AG20443 (cell line): ENCODE data around the gene SGF29.
"Not testable (repeated sequence)": the region's sequence is repeated elsewhere in the genome, so short reads cannot be mapped to it uniquely, and the experiment has no call there.

Source experiments
- DNase-seq: peaks from one replicate; pipeline ENCODE4 v3.0.0; 2012; ENCODE audit warnings: low spot score, mixed read lengths

The SGF29 gene

GRCh38 chr16:28553776-28554633, at the start of gene SGF29:
SGF29 (plus strand) TSS chr16:28553920; CDS start chr16:28581070, 27,150 bp downstream.
- peak; percentile 99 for DNase-seq

- DNase-seq, result no peak
These were observed 48.9 kb upstream of the SGF29 start for GRCh38 chr16:28504707-28505404.

- no peak for DNase-seq
These were observed 48.1 kb upstream of the SGF29 start for GRCh38 chr16:28505489-28506137.

- DNase-seq, result no peak
These were observed 42.7 kb upstream of the SGF29 start for GRCh38 chr16:28511031-28511430.

GRCh38 chr16:28511801-28512789, 41.6 kb upstream of the SGF29 start:
- no peak for DNase-seq

- DNase-seq, result no peak
These were observed 40.1 kb upstream of the SGF29 start for GRCh38 chr16:28513484-28514181.

- no peak for DNase-seq
These were observed 39.5 kb upstream of the SGF29 start for GRCh38 chr16:28514246-28514645.

GRCh38 chr16:28520672-28521071, 33.0 kb upstream of the SGF29 start:
- no peak for DNase-seq

- DNase-seq, result no peak
These were observed 32.3 kb upstream of the SGF29 start for GRCh38 chr16:28521436-28521835.

GRCh38 chr16:28522792-28523191, 30.9 kb upstream of the SGF29 start:
- DNase-seq, result no peak

GRCh38 chr16:28524681-28525171, 29.0 kb upstream of the SGF29 start:
- DNase-seq, result no peak

GRCh38 chr16:28526201-28527099, 27.3 kb upstream of the SGF29 start:
- no peak for DNase-seq

- DNase-seq, result not testable (repeated sequence)
These were observed 26.5 kb upstream of the SGF29 start for GRCh38 chr16:28527100-28527785.

- DNase-seq, result no peak
These were observed 25.7 kb upstream of the SGF29 start for GRCh38 chr16:28527985-28528384.

GRCh38 chr16:28528463-28528867, 25.3 kb upstream of the SGF29 start:
- DNase-seq, result no peak

- DNase-seq, result no peak
These were observed 24.6 kb upstream of the SGF29 start for GRCh38 chr16:28529124-28529523.

GRCh38 chr16:28531777-28532744, 21.7 kb upstream of the SGF29 start:
- peak; percentile 66 for DNase-seq
